ENCODE data around the gene C16orf92.

Gene C16orf92

GRCh38 chr16:30041841-30042240 is 18.8 kb downstream of the C16orf92 start:
- TF ChIP-seq, protein P1, sequence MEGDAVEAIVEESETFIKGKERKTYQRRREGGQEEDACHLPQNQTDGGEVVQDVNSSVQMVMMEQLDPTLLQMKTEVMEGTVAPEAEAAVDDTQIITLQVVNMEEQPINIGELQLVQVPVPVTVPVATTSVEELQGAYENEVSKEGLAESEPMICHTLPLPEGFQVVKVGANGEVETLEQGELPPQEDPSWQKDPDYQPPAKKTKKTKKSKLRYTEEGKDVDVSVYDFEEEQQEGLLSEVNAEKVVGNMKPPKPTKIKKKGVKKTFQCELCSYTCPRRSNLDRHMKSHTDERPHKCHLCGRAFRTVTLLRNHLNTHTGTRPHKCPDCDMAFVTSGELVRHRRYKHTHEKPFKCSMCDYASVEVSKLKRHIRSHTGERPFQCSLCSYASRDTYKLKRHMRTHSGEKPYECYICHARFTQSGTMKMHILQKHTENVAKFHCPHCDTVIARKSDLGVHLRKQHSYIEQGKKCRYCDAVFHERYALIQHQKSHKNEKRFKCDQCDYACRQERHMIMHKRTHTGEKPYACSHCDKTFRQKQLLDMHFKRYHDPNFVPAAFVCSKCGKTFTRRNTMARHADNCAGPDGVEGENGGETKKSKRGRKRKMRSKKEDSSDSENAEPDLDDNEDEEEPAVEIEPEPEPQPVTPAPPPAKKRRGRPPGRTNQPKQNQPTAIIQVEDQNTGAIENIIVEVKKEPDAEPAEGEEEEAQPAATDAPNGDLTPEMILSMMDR (IDR thresholded peaks at IDR 0.05; ENCODE audit: borderline replicate concordance, insufficient read depth, low read depth, low read length), result no peak
- no peak overlapping the region for H3K4me3 ChIP-seq (ENCODE audit: low read depth, low read length)

GRCh38 chr16:30046178-30046577 is 23.2 kb downstream of the C16orf92 start:
- H3K4me3 ChIP-seq (ENCODE audit: low read depth, low read length), result no peak overlapping the region
- TF ChIP-seq, protein P1 (IDR thresholded peaks at IDR 0.05; ENCODE audit: borderline replicate concordance, insufficient read depth, low read depth, low read length), result no peak

GRCh38 chr16:30046588-30046987 is 23.6 kb downstream of the C16orf92 start:
- TF ChIP-seq, protein P1 (IDR thresholded peaks at IDR 0.05; ENCODE audit: borderline replicate concordance, insufficient read depth, low read depth, low read length), result no peak
- no peak overlapping the region for H3K4me3 ChIP-seq (ENCODE audit: low read depth, low read length)

GRCh38 chr16:30049871-30050270 is 26.9 kb downstream of the C16orf92 start:
- TF ChIP-seq, protein P1 (IDR thresholded peaks at IDR 0.05; ENCODE audit: borderline replicate concordance, insufficient read depth, low read depth, low read length), result no peak
- H3K4me3 ChIP-seq (ENCODE audit: low read depth, low read length), result no peak overlapping the region

GRCh38 chr16:30051518-30051917 is 28.5 kb downstream of the C16orf92 start:
- TF ChIP-seq, protein P1 (IDR thresholded peaks at IDR 0.05; ENCODE audit: borderline replicate concordance, insufficient read depth, low read depth, low read length), result no peak
- no peak overlapping the region for H3K4me3 ChIP-seq (ENCODE audit: low read depth, low read length)

- peak overlapping the region; percentile 64 for H3K4me3 ChIP-seq (ENCODE audit: low read depth, low read length)
- TF ChIP-seq, protein P1 (IDR thresholded peaks at IDR 0.05; ENCODE audit: borderline replicate concordance, insufficient read depth, low read depth, low read length), result no peak
These were observed 29.8 kb downstream of the C16orf92 start for GRCh38 chr16:30052671-30053372.

DNA sequence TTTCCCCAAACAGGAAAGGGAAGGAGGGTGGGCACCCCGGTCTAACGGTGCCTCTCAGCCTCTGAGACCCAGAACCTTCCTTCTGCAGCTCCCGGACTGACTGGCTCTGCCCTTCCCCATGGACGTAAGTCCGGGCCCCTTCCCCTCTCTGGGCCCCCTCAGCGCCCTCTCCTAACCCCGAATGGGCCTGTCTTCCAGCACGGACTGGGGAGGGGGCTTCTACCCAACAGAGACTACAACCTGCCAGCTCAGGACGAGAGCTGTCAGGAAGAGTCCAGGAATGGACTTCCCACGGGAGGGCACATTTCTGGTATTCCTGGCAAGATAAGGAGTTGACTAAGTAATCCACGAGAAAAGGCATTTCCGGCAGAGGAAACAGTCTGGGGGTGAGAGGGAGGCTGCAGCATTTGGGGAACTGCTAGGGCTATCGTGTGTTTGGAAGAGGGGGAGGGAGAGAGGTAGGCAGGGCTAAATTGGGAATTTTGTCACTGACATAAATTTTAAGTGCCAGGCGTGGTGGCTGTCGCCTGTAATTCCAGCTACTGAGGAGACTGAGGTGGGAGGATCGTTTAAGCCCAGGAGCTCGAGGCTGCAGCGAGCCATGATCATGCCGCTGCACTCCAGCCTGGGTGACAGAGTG is 30.5 kb downstream of the C16orf92 start:
- H3K4me3 ChIP-seq (ENCODE audit: low read depth, low read length), result peak overlapping the region; percentile 64
- TF ChIP-seq, protein P1 (IDR thresholded peaks at IDR 0.05; ENCODE audit: borderline replicate concordance, insufficient read depth, low read depth, low read length), result no peak
